ENCODE measurements around the gene SBNO1. TPM values are rescaled to one million over a fixed set of nuclear protein-coding genes. Genes with fewer than 3 reads are reported as not detected.

Gene SBNO1
- total RNA-seq, 2 experiments from 2014 or later = 38.9 to 39.9 TPM

Other genes starting within 250 kb of the SBNO1 start
- 10 to 100 TPM; 17.7 to 18.3 TPM for gene PITPNM2, start 213.8 kb downstream of the SBNO1 start, total RNA-seq
- gene MPHOSPH9, start 131.7 kb downstream of the SBNO1 start, total RNA-seq = 100 to 1,000 TPM; 148 to 149 TPM
- gene MTRFR, start 131.4 kb downstream of the SBNO1 start, total RNA-seq = 10 to 100 TPM; 28.2 to 30.0 TPM
- gene CDK2AP1, start 93.0 kb downstream of the SBNO1 start, total RNA-seq = 10 to 100 TPM; 58.3 to 58.4 TPM
- gene KMT5A, start 19.3 kb upstream of the SBNO1 start, total RNA-seq = 10 to 100 TPM; 78.5 to 85.1 TPM
- 1 to 10 TPM; 4.7 to 5.1 TPM for gene RILPL2, start 71.8 kb upstream of the SBNO1 start, total RNA-seq
- 10 to 100 TPM; 22.9 to 24.1 TPM for gene SNRNP35, start 93.3 kb upstream of the SBNO1 start, total RNA-seq
- under 1 TPM; 0.91 to 0.92 TPM for gene RILPL1, start 168.9 kb upstream of the SBNO1 start, total RNA-seq
- gene TMED2, start 219.7 kb upstream of the SBNO1 start, total RNA-seq = 100 to 1,000 TPM; 151 to 153 TPM
- gene DDX55, start 237.3 kb upstream of the SBNO1 start, total RNA-seq = 10 to 100 TPM; 44.7 to 44.8 TPM